GM12878 (cell line): Measurements from ENCODE around the gene ACSF3. TPM values are rescaled to one million over a fixed set of nuclear protein-coding genes. Genes with fewer than 3 reads are reported as not detected.

ENCODE experiments used
- BHLHE40 ChIP-seq, 2 experiments: fragments of 450-650 bp in 1 of 2; IDR thresholded peaks; 2 replicates each; pipeline ENCODE4 v1.6.1; 2011 to 2017; ENCODE audit warnings: low read depth in 2 of 2, borderline replicate concordance in 1 of 2, improper control_type of control experiment in 1 of 2, low read length in 1 of 2, mild to moderate bottlenecking in 1 of 2
- POLR2AphosphoS5 ChIP-seq: IDR thresholded peaks from 2 replicates; pipeline ENCODE4 v1.6.1; 2011; ENCODE audit warnings: mild to moderate bottlenecking, low read length, inconsistent platforms
- TCF7 ChIP-seq: IDR thresholded peaks from 2 replicates; pipeline ENCODE4 v1.6.1; 2014; ENCODE audit warnings: antibody characterized with exemption, borderline replicate concordance
- ZNF687 ChIP-seq: fragments of 450-650 bp; IDR thresholded peaks from 2 replicates; pipeline ENCODE4 v1.6.1; 2017; ENCODE audit warnings: mild to moderate bottlenecking, moderate library complexity
- polyA plus RNA-seq, 11 experiments: library from polyadenylated mRNA; depleted of rRNA in 4 of 11; unstranded in 6 of 11; stranded (reverse) in 5 of 11; fragments of >200 nt; fragmentation: Nextera tagmentation in 4 of 11; fragmentation: Illumina TruSeq in 1 of 11; extraction: Ambion mirVana in 4 of 11; extraction: Trizol in 1 of 11; gene quantifications; 1 replicate in 1 of 11; 2 replicates in 10 of 11; pipeline versions ENCODE4 v1.2.1 to v1.2.3, GENCODE V29; 2011 to 2016; ENCODE audit warnings: inconsistent platforms in 2 of 11, missing spikeins in 2 of 11, low read depth in 1 of 11
- total RNA-seq, 4 experiments: library from RNA; depleted of rRNA in 3 of 4; stranded (reverse); fragments of >200 nt in 3 of 4; fragmentation: Illumina TruSeq in 1 of 4; extraction: Trizol in 1 of 4; gene quantifications; 2 replicates each; pipeline versions ENCODE4 v1.2.1 to v1.2.3, GENCODE V29; 2013 to 2021

Gene ACSF3
- total and polyA plus RNA-seq, 10 of the 15 experiments (the other 5 are each of a cell fraction or from before 2014, with no cell fraction given), result 1.0 to 44.4 (median 25.8) TPM

GRCh38 chr16:89061590-89062380 lies 31.9 kb upstream of the ACSF3 start (continued):
- TF ChIP-seq ZNF687 (peak; percentile 18; the same call in 1 of the 2 replicates), POLR2AphosphoS5 (no peak), BHLHE40 (IDR thresholded peaks at IDR 0.05; ENCODE audit: borderline replicate concordance in 1 of 2, low read depth in 2 of 2, low read length in 1 of 2) (0 out of 4 replicates have a peak, but pooled peaks of 1 of the 2 experiments have one; percentile 2), TCF7 (no peak)
